K562 (cell line): ENCODE results near the gene FOXD2. TPM values are rescaled to one million over a fixed set of nuclear protein-coding genes. Genes with fewer than 3 reads are reported as not detected.

Source experiments
- CHD1 ChIP-seq: fragments of 200-600 bp; sonication (generic); IDR thresholded peaks from one replicate; pipeline ENCODE4 v1.6.1; 2012; ENCODE audit warnings: mild to moderate bottlenecking, moderate library complexity, low read length, inconsistent platforms
- DDX20 ChIP-seq: fragments of 450-650 bp; IDR thresholded peaks from 2 replicates; pipeline ENCODE4 v1.6.1; 2016; ENCODE audit warnings: missing genetic modification characterization, low read depth, mild to moderate bottlenecking, missing compliant biosample characterization, moderate library complexity
- ELF2 ChIP-seq: fragments of 250-450 bp; sonication (Bioruptor Pico); IDR thresholded peaks from 2 replicates; pipeline ENCODE4 v1.5.0; 2021; ENCODE audit warnings: mild to moderate bottlenecking
- EP400 ChIP-seq: fragments of 450-650 bp; IDR thresholded peaks from 2 replicates; pipeline ENCODE4 v1.6.1; 2017; ENCODE audit warnings: antibody characterized with exemption, mild to moderate bottlenecking, moderate library complexity
- HOXB6 ChIP-seq: fragments of 250-450 bp; sonication (Bioruptor Pico); IDR thresholded peaks from 2 replicates; pipeline ENCODE4 v1.5.1; 2022; ENCODE audit warnings: mild to moderate bottlenecking, borderline replicate concordance
- MAFF ChIP-seq: IDR thresholded peaks from 2 replicates; pipeline ENCODE4 v1.6.1; 2012; ENCODE audit warnings: low read length, improper control_type of control experiment
- MTA3 ChIP-seq: fragments of 450-650 bp; formaldehyde crosslinking; IDR thresholded peaks from 2 replicates; pipeline ENCODE4 v1.6.1; 2017; ENCODE audit warnings: mild to moderate bottlenecking, borderline replicate concordance
- NFXL1 ChIP-seq: fragments of 450-650 bp; formaldehyde crosslinking; IDR thresholded peaks from 2 replicates; pipeline ENCODE4 v1.4.0; 2021; ENCODE audit warnings: mild to moderate bottlenecking
- PHF21A ChIP-seq: fragments of 450-650 bp; IDR thresholded peaks from 2 replicates; pipeline ENCODE4 v1.6.1; 2017; ENCODE audit warnings: low read depth, borderline replicate concordance
- POLR2AphosphoS2 ChIP-seq: IDR thresholded peaks from 2 replicates; pipeline ENCODE4 v1.6.1; 2012; ENCODE audit warnings: low read length, improper control_type of control experiment
- PRPF4 ChIP-seq: fragments of 200-400 bp; formaldehyde crosslinking; IDR thresholded peaks from one replicate; pipeline ENCODE4 v1.6.1; 2017; ENCODE audit warnings: low read length, low read depth, mild to moderate bottlenecking; ENCODE audit not compliant: insufficient read depth, poor library complexity, severe bottlenecking
- SMARCA4 ChIP-seq: fragments of 450-650 bp; IDR thresholded peaks from 2 replicates; pipeline ENCODE4 v1.6.1; 2016
- SRSF9 ChIP-seq: fragments of 200-400 bp; formaldehyde crosslinking; IDR thresholded peaks from 2 replicates; pipeline ENCODE4 v1.6.1; 2017; ENCODE audit warnings: low read depth, low read length, borderline replicate concordance
- YY1 ChIP-seq, 3 experiments: IDR thresholded peaks; 2 replicates each; pipeline ENCODE4 v1.6.1; 2011; ENCODE audit warnings: low read length in 2 of 3, mild to moderate bottlenecking in 2 of 3, moderate library complexity in 2 of 3, borderline replicate concordance in 1 of 3, control low read depth in 1 of 3, low read depth in 1 of 3; ENCODE audit not compliant: insufficient read depth in 3 of 3, insufficient replicate concordance in 2 of 3, control insufficient read depth in 1 of 3, insufficient read length in 1 of 3; ENCODE audit errors: extremely low read depth in 1 of 3
- ZNF140 ChIP-seq: fragments of 250-450 bp; sonication (Bioruptor Pico); IDR thresholded peaks from 2 replicates; pipeline ENCODE4 v1.8.0; 2021; ENCODE audit warnings: moderate library complexity, mild to moderate bottlenecking, inconsistent platforms
- ZNF311 ChIP-seq: fragments of 250-450 bp; sonication (Bioruptor Pico); IDR thresholded peaks from 2 replicates; pipeline ENCODE4 v1.4.0; 2020; ENCODE audit warnings: mild to moderate bottlenecking, moderate library complexity
- ZNF551 ChIP-seq: fragments of 250-450 bp; sonication (Bioruptor Pico); IDR thresholded peaks from 2 replicates; pipeline ENCODE4 v1.5.0; 2021; ENCODE audit warnings: mild to moderate bottlenecking, moderate library complexity
- ZNF778 ChIP-seq: fragments of 450-650 bp; formaldehyde crosslinking; IDR thresholded peaks from 2 replicates; pipeline ENCODE4 v1.4.0; 2020; ENCODE audit warnings: mild to moderate bottlenecking, moderate library complexity
- ZZZ3 ChIP-seq: fragments of 450-650 bp; IDR thresholded peaks from 2 replicates; pipeline ENCODE4 v1.6.1; 2016; ENCODE audit warnings: antibody characterized with exemption, mild to moderate bottlenecking, moderate library complexity
- polyA plus RNA-seq, 8 experiments: library from polyadenylated mRNA; depleted of rRNA in 4 of 8; stranded (reverse) in 5 of 8; unstranded in 3 of 8; fragments of >200 nt; fragmentation: Nextera tagmentation in 2 of 8; fragmentation: Illumina TruSeq in 1 of 8; extraction: Ambion mirVana in 2 of 8; extraction: Trizol in 1 of 8; gene quantifications; 2 replicates each; pipeline versions ENCODE4 v1.2.1 to v1.2.3, GENCODE V29; 2011 to 2014; ENCODE audit warnings: inconsistent platforms in 1 of 8, missing spikeins in 1 of 8
- total RNA-seq, 7 experiments: library from RNA; depleted of rRNA in 6 of 7; stranded (reverse); fragments of >200 nt in 6 of 7; fragmentation: Illumina TruSeq in 2 of 7; extraction: Trizol in 2 of 7; gene quantifications; 2 replicates each; pipeline versions ENCODE4 v1.2.1 to v1.2.3, GENCODE V29; 2011 to 2021; ENCODE audit warnings: low replicate concordance in 1 of 7
- TF ChIP-seq, protein P1 (sequence below): fragments of 450-650 bp; IDR thresholded peaks from 2 replicates; pipeline ENCODE4 v1.6.1; 2016; ENCODE audit warnings: antibody characterized with exemption
- TF ChIP-seq, protein P2 (sequence below): sonication (generic); formaldehyde crosslinking; IDR thresholded peaks from 2 replicates; pipeline ENCODE4 v1.8.1; 2023; ENCODE audit warnings: mild to moderate bottlenecking, missing genetic modification reagents
- TF ChIP-seq, protein P3 (sequence below): sonication (generic); formaldehyde crosslinking; IDR thresholded peaks from 2 replicates; pipeline ENCODE4 v1.8.1; 2022; ENCODE audit warnings: missing genetic modification reagents
- TF ChIP-seq, protein P4 (sequence below), 2 experiments: fragments of 450-650 bp; IDR thresholded peaks; 2 replicates each; pipeline ENCODE4 v1.6.1; 2016

Gene FOXD2
- total and polyA plus RNA-seq, 9 of the 15 experiments (the other 6 are each of a cell fraction or from before 2014, with no cell fraction given) = 0.06 to 1.2 (median 0.22) TPM

DNA sequence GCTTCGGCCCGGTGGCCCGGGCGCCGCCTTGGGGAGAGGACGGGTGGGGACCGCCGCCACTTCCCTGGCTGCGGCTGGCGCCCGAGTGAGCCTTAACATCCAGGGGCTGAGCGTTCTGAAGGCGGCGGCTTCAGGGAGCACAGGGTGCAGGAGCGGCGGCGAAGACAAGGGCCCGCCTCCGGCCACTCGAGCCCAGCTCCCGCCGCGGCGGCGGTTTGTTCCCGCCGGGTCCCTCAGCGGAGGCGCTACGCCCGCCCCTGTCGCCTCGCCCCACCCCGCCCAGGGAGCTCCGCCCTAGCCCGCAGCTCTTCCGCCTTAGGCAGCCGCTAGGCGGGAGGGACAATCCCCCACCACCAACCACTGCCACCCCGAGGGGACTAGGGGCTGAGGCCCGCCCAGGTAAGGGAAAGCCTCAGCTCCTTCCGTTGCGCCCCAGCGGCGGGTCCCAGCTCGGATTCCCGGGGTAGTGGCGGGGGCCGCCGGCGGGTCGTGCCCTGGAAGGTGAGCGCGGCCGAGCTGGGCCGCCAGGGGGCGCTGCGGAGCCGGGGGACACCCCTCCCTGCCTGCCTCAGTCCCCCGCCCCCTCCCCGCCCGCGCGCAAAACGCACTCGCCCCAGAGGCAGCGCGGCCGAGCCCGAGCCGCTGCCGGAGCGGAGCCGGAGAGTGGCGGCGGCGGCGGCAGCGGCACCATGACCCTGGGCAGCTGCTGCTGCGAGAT is at the start of gene FOXD2 (continued):
- no peak for TF ChIP-seq ZNF551 (CRISPR knock-in tag)
- TF ChIP-seq EP400 = peak; percentile 74; the same call in 1 of the 2 replicates
- no peak for TF ChIP-seq PHF21A
- TF ChIP-seq, protein P1, sequence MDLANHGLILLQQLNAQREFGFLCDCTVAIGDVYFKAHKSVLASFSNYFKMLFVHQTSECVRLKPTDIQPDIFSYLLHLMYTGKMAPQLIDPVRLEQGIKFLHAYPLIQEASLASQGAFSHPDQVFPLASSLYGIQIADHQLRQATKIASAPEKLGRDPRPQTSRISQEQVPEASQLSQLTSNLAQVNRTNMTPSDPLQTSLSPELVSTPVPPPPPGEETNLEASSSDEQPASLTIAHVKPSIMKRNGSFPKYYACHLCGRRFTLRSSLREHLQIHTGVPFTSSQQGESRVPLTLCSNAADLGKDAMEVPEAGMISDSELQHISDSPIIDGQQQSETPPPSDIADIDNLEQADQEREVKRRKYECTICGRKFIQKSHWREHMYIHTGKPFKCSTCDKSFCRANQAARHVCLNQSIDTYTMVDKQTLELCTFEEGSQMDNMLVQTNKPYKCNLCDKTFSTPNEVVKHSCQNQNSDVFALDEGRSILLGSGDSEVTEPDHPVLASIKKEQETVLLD = no peak
- TF ChIP-seq MAFF = no peak
- TF ChIP-seq CHD1 = no peak
- TF ChIP-seq, protein P2, sequence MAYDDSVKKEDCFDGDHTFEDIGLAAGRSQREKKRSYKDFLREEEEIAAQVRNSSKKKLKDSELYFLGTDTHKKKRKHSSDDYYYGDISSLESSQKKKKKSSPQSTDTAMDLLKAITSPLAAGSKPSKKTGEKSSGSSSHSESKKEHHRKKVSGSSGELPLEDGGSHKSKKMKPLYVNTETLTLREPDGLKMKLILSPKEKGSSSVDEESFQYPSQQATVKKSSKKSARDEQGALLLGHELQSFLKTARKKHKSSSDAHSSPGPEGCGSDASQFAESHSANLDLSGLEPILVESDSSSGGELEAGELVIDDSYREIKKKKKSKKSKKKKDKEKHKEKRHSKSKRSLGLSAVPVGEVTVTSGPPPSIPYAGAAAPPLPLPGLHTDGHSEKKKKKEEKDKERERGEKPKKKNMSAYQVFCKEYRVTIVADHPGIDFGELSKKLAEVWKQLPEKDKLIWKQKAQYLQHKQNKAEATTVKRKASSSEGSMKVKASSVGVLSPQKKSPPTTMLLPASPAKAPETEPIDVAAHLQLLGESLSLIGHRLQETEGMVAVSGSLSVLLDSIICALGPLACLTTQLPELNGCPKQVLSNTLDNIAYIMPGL = peak; percentile 74; the same call in 1 of the 2 replicates
- TF ChIP-seq ZNF140 (CRISPR knock-in tag) = no peak
- TF ChIP-seq YY1 (IDR thresholded peaks at IDR 0.05; ENCODE audit: borderline replicate concordance in 1 of 3, control insufficient read depth in 1 of 3, extremely low read depth in 1 of 3, insufficient read depth in 3 of 3, insufficient read length in 1 of 3, insufficient replicate concordance in 2 of 3, low read depth in 1 of 3, low read length in 2 of 3) = peak in 2 of 3 experiments; percentile 42 to 52
- TF ChIP-seq ZZZ3 = no peak
- no peak for TF ChIP-seq POLR2AphosphoS2
- TF ChIP-seq, protein P3, sequence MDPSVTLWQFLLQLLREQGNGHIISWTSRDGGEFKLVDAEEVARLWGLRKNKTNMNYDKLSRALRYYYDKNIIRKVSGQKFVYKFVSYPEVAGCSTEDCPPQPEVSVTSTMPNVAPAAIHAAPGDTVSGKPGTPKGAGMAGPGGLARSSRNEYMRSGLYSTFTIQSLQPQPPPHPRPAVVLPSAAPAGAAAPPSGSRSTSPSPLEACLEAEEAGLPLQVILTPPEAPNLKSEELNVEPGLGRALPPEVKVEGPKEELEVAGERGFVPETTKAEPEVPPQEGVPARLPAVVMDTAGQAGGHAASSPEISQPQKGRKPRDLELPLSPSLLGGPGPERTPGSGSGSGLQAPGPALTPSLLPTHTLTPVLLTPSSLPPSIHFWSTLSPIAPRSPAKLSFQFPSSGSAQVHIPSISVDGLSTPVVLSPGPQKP = no peak
- no peak for TF ChIP-seq SMARCA4
- TF ChIP-seq ZNF311 = no peak
- no peak for TF ChIP-seq ZNF778 (CRISPR knock-in tag)
- TF ChIP-seq, protein P4, sequence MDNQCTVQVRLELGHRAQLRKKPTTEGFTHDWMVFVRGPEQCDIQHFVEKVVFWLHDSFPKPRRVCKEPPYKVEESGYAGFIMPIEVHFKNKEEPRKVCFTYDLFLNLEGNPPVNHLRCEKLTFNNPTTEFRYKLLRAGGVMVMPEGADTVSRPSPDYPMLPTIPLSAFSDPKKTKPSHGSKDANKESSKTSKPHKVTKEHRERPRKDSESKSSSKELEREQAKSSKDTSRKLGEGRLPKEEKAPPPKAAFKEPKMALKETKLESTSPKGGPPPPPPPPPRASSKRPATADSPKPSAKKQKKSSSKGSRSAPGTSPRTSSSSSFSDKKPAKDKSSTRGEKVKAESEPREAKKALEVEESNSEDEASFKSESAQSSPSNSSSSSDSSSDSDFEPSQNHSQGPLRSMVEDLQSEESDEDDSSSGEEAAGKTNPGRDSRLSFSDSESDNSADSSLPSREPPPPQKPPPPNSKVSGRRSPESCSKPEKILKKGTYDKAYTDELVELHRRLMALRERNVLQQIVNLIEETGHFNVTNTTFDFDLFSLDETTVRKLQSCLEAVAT (IDR thresholded peaks at IDR 0.05) = peak; percentile 51 to 55; a peak in 1 of 4 replicates
- no peak; the same call in 1 of the 2 replicates for TF ChIP-seq MTA3
- no peak for TF ChIP-seq SRSF9
- TF ChIP-seq PRPF4 = no peak
- no peak for TF ChIP-seq NFXL1 (CRISPR knock-in tag)
- no peak for TF ChIP-seq DDX20 (tag)
- peak; percentile 80 for TF ChIP-seq ELF2 (CRISPR knock-in tag)
- TF ChIP-seq HOXB6 = no peak
